AG04450 (cell line): Measurements from ENCODE around the gene ABLIM2. TPM values are rescaled to one million over a fixed set of nuclear protein-coding genes. Genes with fewer than 3 reads are reported as not detected.

ENCODE experiments used
- CTCF ChIA-PET: fragments of 300-600, 350-600 bp; formaldehyde crosslinking; extraction: SDS; loops from one replicate; lab custom pipeline; 2022; ENCODE audit warnings: antibody characterized with exemption, inconsistent platforms; lab: Charles Lee
- POLR2A ChIA-PET: fragments of 350-600 bp; formaldehyde crosslinking; extraction: SDS; loops from one replicate; lab custom pipeline; 2021; ENCODE audit warnings: antibody characterized with exemption, inconsistent platforms; lab: Yijun Ruan, JAX
- DNase-seq: peaks from one replicate; pipeline ENCODE4 v3.0.0-alpha.2; 2011; ENCODE audit warnings: low read depth, low spot score
- H3K27ac ChIP-seq: one replicate; pipeline ENCODE4 v1.5.1; 2012; ENCODE audit warnings: low read depth, low read length, control low read depth
- H3K27me3 ChIP-seq: one replicate; pipeline ENCODE4 v1.6.0; 2012; ENCODE audit warnings: low read length; ENCODE audit not compliant: control insufficient read depth, insufficient read depth
- H3K4me3 ChIP-seq: 2 replicates; pipeline ENCODE4 v1.5.1; 2011; ENCODE audit warnings: mild to moderate bottlenecking, low read depth, low read length, control low read depth
- H3K9me3 ChIP-seq: 2 replicates; pipeline ENCODE4 v1.5.1; 2012; ENCODE audit warnings: low read length; ENCODE audit not compliant: control insufficient read depth, insufficient read depth
- CTCF ChIP-seq: IDR thresholded peaks from 2 replicates; pipeline ENCODE4 v1.5.1; 2011; ENCODE audit warnings: low read depth, low read length, control low read depth, inconsistent platforms
- polyA plus RNA-seq: library from polyadenylated mRNA; depleted of rRNA; stranded (reverse); fragments of >200 nt; gene quantifications from 2 replicates; pipeline ENCODE4 v1.2.3, GENCODE V29; 2011

The ABLIM2 gene
- polyA plus RNA-seq, 1 experiment = not detected

DNA sequence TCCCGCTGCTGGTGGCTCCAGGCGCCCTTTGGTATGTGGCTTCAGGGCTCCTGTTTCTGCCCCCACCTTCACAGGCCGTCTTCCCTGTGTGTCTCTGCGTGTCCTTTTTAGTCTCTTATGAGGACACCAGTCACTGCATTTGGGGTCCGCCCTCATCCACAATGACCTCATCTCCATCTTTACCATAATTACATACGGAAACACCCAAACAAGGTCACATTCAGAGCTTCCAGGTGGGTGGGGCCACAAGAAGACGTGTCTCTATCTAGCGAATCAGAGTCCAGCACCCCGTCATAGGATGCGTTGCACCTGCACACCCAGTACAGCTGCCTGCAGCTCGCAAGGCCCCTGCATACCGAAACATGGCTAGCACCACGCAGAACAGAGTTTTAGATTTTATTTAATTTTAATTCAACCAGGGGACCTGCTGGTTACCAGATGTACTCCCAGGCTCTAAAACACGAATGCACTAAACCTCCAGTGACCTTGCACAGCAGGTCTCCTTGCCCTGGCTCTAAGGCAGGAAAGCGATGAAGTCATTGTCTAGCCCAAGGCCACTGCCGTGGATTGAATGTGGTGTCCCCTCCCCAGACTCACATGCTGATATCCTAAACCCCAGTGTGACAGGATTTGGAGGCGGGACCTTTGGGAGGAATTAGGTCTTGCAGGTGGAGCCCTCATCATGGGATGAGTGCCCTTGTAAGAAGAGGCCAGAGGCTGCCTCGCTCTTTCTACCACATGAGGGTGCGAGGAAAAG, 30.3 kb downstream of the ABLIM2 start:
- H3K27me3 ChIP-seq = peaks cover 34% of the 10 kb centered on the region
- H3K4me3 ChIP-seq = no peak overlapping the region
- ChIA-PET POLR2A (no interaction called here), CTCF (no interaction called here)
- DNase-seq = no peak
- TF ChIP-seq CTCF = no peak
- H3K9me3 ChIP-seq = no peaks in the 10 kb centered on the region
- no peak overlapping the region for H3K27ac ChIP-seq

DNA sequence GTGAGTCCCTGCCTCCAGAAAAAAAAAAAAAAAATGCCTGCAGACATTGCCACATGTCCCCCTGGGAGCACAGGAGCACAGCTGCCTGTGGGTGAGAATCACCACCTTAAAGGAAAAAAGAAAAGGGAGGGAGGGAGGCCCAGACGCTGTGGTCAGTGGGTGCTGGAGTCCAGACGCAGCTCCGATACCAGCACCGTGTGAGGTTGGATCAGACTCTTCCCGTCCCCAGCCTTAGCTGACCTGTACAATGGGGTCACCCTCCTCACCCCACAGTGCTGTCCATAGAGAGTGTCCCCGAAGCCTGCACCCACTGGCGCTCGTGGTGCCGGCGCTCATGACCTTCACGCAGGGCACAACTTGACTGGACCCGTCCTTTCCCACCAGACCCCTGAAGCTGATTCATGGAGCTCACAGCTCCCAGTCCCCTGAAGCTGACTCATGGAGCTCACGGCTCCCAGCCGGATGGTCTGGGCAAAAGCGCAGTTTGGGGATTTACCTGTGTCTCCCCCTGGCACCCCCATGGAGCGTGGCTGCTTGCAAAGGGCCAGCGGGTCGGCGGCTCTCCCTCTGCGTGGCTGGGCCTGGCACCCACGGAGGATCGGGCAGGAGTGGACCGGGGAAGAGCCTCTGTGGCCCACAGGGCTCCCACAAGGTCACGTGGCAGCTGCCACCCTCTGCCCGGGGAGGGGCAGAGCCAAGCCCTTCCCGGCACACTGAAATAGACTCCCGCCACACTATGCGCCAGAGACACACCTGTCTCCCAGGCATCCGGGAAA, 31.4 kb downstream of the ABLIM2 start:
- Histone ChIP-seq H3K4me3 (no peak overlapping the region), H3K27me3 (peaks cover 26% of the 10 kb centered on the region), H3K9me3 (no peaks in the 10 kb centered on the region), H3K27ac (no peak overlapping the region)
- CTCF ChIA-PET = no interaction called here
- TF ChIP-seq CTCF = no peak
- POLR2A ChIA-PET = no interaction called here
- no peak for DNase-seq

DNA sequence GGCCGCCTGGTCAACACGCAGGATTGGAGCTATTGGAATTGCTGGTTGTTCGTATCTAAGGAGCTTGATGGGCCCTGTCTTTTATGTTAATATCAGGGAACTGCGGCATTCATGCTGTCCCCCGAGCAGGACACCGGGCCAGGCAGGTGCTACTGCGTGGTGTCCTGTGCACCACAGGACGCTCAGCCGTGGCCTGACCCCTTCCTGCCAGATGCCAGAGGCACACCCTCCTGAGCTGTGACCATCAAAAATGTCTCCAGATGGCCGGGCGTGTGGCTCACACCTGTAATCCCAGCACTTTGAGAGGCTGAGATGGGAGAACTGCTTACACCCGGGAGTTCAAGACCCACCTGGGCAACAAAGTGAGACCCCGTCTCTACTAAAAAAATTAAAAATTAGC, 32.1 kb downstream of the ABLIM2 start:
- H3K27me3 ChIP-seq = peaks cover 21% of the 10 kb centered on the region
- H3K4me3 ChIP-seq = no peak overlapping the region
- ChIA-PET CTCF (no interaction called here), POLR2A (no interaction called here)
- no peak overlapping the region for H3K27ac ChIP-seq
- DNase-seq = no peak
- TF ChIP-seq CTCF = no peak
- H3K9me3 ChIP-seq = no peaks in the 10 kb centered on the region

DNA sequence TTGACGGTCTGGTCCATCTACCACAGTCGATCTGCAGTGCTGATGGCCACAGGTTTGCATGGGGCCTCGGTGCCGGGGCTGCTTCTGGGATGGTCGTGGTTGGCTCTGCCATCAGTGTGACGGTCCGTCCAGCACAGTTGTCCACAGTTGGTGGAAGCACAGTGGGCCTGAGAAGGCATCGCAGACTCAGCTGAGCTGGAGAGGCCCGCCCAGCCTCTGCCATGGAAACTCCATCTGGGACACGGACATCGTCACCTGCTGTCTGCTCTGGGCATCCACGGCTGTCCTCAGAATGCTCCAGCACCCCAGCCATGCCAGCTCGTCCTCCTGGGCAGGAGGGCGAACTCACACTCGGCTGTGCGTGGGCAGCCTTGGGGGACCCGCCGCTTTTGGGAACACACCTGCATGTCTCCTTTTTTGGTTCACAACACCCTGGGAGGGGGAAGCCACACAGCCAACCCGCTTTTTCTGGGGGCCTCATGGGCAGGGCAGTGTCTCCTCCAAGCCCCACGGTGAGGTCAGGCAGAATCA, 33.0 kb downstream of the ABLIM2 start:
- Histone ChIP-seq H3K4me3 (no peak overlapping the region), H3K27me3 (peaks cover 18% of the 10 kb centered on the region)
- POLR2A ChIA-PET = no interaction called here

More for the DNA sequence above, 33.0 kb downstream of the ABLIM2 start:
- Histone ChIP-seq H3K9me3 (no peaks in the 10 kb centered on the region), H3K27ac (no peak overlapping the region)
- no peak for TF ChIP-seq CTCF
- no peak for DNase-seq
- CTCF ChIA-PET = no interaction called here
